Right lobe of liver (tissue), 6 donors: ENCODE results near the gene PRICKLE1. TPM values are rescaled to one million over a fixed set of nuclear protein-coding genes. Genes with fewer than 3 reads are reported as not detected.

Experiments used
- ATAC-seq, 4 donors: fragments of 200-7000 bp; cut with Tn5 transposase; one replicate each; pipeline ENCODE4 v1.9.1; 2020; ENCODE audit warnings: mild to moderate bottlenecking in 4 of 4, moderate library complexity in 4 of 4
- DNase-seq, 3 donors: peaks; one replicate each; pipeline ENCODE4 v3.0.0-alpha.2; 2020
- H3K27ac ChIP-seq, 3 donors: fragments of 200-600 bp; one replicate each; pipeline ENCODE4 v1.8.0; 2022
- H3K27me3 ChIP-seq, 2 donors: fragments of 200-600 bp; one replicate each; pipeline ENCODE4 v1.8.0; 2022
- H3K36me3 ChIP-seq, 4 donors: fragments of 200-600 bp; sonication (generic) in 1 of 4; one replicate each; pipeline versions ENCODE4 v1.5.1 to v1.8.0; 2017 to 2022; ENCODE audit warnings: control low read depth in 1 of 4
- H3K4me1 ChIP-seq, 4 donors: fragments of 200-600 bp; sonication (generic) in 1 of 4; one replicate each; pipeline versions ENCODE4 v1.5.1 to v1.8.0; 2017 to 2022; ENCODE audit warnings: control low read depth in 1 of 4
- H3K4me3 ChIP-seq, 3 donors: fragments of 200-600 bp; one replicate each; pipeline ENCODE4 v1.8.0; 2022
- H3K9me3 ChIP-seq, 4 donors: fragments of 200-600 bp; sonication (generic) in 1 of 4; one replicate each; pipeline versions ENCODE4 v1.5.1 to v1.8.0; 2017 to 2022; ENCODE audit warnings: control low read depth in 1 of 4
- CTCF ChIP-seq, 4 donors: fragments of 200-600 bp in 3 of 4; fragments of 450-650 bp in 1 of 4; IDR thresholded peaks; one replicate each; pipeline versions ENCODE4 v1.5.1 to v1.8.0; 2016 to 2022; ENCODE audit warnings: antibody characterized with exemption in 4 of 4, mild to moderate bottlenecking in 2 of 4
- POLR2A ChIP-seq: fragments of 450-650 bp; IDR thresholded peaks from one replicate; pipeline ENCODE4 v1.6.1; 2017; ENCODE audit warnings: antibody characterized with exemption, mild to moderate bottlenecking
- WGBS: methylation state at CpG from one replicate; pipeline ENCODE4 v1.1.6; 2018; ENCODE audit warnings: low coverage, low lambda C conversion rate; ENCODE audit not compliant: insufficient coverage; ENCODE audit errors: missing lambda C conversion rate; 5-methylcytosine and 5-hydroxymethylcytosine counted together
- intact Hi-C, 2 donors: fragments of 100-400 bp; cut with DNase I; formaldehyde crosslinking; loops; one replicate each; pipeline versions ENCODE4 v1.11.2 to v1.14.1; 2022
- total RNA-seq, 6 experiments: library from RNA; depleted of rRNA in 2 of 6; stranded (reverse); fragments of >200 nt in 2 of 6; fragmentation: NEBNext Ultra II Directional in 3 of 6; extraction: Animal tissue kit (Norgen Biotek cat#: 25700) in 3 of 6; gene quantifications; one replicate each; pipeline versions ENCODE4 v1.1.0 to v1.2.4, GENCODE V29; 2016 to 2023
- donor health status: DM: no; HTN: yes; CAD: no.
- donor health status: DM: no; HTN: no; CAD: no.
- donor health status: DM: no; HTN: no; CAD: no.
- donor health status: DM: no; HTN: yes; CAD: no.
- donor health status: DM: no; HTN: yes; CAD: no.

PRICKLE1 gene
- total RNA-seq, 6 experiments from 2014 or later, result 0.79 to 2.9 (median 1.1) TPM

GRCh38 chr12:42575717-42576116 lies 13.8 kb downstream of the PRICKLE1 start:
- no peaks in the 10 kb centered on the region for H3K36me3 ChIP-seq
- H3K4me1 ChIP-seq, result no peaks in the 10 kb centered on the region
- H3K27ac ChIP-seq, result no peak overlapping the region
- peak in 1 of 4 donors; percentile 28 for ATAC-seq
- H3K4me3 ChIP-seq, result no peak overlapping the region
- no peaks in the 10 kb centered on the region for H3K9me3 ChIP-seq
- TF ChIP-seq POLR2A, result no peak
- TF ChIP-seq CTCF (IDR thresholded peaks at IDR 0.05), result no peak
- DNase-seq, result no peak
- intact Hi-C loops, result no loop called here
- no peaks in the 10 kb centered on the region for H3K27me3 ChIP-seq
- WGBS, result 7% methylated on average over 1 of the region's 1 CpG

- DNase-seq (no peak), ATAC-seq (no peak)
- H3K27me3 ChIP-seq, result no peaks in the 10 kb centered on the region
- H3K4me3 ChIP-seq, result no peak overlapping the region
- H3K4me1 ChIP-seq, result no peaks in the 10 kb centered on the region
- H3K36me3 ChIP-seq, result no peaks in the 10 kb centered on the region
- TF ChIP-seq POLR2A (no peak), CTCF (IDR thresholded peaks at IDR 0.05) (no peak)
- intact Hi-C loops, result no loop called here
- no peaks in the 10 kb centered on the region for H3K9me3 ChIP-seq
- H3K27ac ChIP-seq, result no peak overlapping the region
Measured at GRCh38 chr12:42574851-42575266, 14.7 kb downstream of the PRICKLE1 start.

- Histone ChIP-seq H3K36me3 (no peaks in the 10 kb centered on the region), H3K4me3 (no peak overlapping the region), H3K9me3 (no peaks in the 10 kb centered on the region), H3K4me1 (no peaks in the 10 kb centered on the region), H3K27me3 (no peaks in the 10 kb centered on the region), H3K27ac (no peak overlapping the region)
- ATAC-seq (no peak), DNase-seq (no peak)
- WGBS, result no CpG with 5 or more reads among the region's 2 CpGs
- intact Hi-C loops, result no loop called here
- no peak for TF ChIP-seq CTCF (IDR thresholded peaks at IDR 0.05)
- TF ChIP-seq POLR2A, result no peak
Measured at GRCh38 chr12:42571327-42572009, 18.1 kb downstream of the PRICKLE1 start.

GRCh38 chr12:42570076-42570475 lies 19.5 kb downstream of the PRICKLE1 start:
- TF ChIP-seq POLR2A, result no peak
- no peak for TF ChIP-seq CTCF (IDR thresholded peaks at IDR 0.05)
- ATAC-seq (no peak), DNase-seq (no peak)
- Histone ChIP-seq H3K27ac (no peak overlapping the region), H3K27me3 (no peaks in the 10 kb centered on the region), H3K4me1 (no peaks in the 10 kb centered on the region), H3K4me3 (no peak overlapping the region), H3K9me3 (no peaks in the 10 kb centered on the region), H3K36me3 (no peaks in the 10 kb centered on the region)
- intact Hi-C loops, result no loop called here
- WGBS, result 65% methylated on average over 2 of the region's 2 CpGs
